ENCODE results near the gene CDR2. TPM values are rescaled to one million over a fixed set of nuclear protein-coding genes. Genes with fewer than 3 reads are reported as not detected.
A peak's percentile ranks its signal among the peaks of the same experiment; 100 is the strongest.
"Not testable (repeated sequence)": the region's sequence is repeated elsewhere in the genome, so short reads cannot be mapped to it uniquely, and the experiment has no call there.

The CDR2 gene
- polyA plus RNA-seq, 3 donors = 2.5 to 5.9 (median 4.8) TPM

DNA sequence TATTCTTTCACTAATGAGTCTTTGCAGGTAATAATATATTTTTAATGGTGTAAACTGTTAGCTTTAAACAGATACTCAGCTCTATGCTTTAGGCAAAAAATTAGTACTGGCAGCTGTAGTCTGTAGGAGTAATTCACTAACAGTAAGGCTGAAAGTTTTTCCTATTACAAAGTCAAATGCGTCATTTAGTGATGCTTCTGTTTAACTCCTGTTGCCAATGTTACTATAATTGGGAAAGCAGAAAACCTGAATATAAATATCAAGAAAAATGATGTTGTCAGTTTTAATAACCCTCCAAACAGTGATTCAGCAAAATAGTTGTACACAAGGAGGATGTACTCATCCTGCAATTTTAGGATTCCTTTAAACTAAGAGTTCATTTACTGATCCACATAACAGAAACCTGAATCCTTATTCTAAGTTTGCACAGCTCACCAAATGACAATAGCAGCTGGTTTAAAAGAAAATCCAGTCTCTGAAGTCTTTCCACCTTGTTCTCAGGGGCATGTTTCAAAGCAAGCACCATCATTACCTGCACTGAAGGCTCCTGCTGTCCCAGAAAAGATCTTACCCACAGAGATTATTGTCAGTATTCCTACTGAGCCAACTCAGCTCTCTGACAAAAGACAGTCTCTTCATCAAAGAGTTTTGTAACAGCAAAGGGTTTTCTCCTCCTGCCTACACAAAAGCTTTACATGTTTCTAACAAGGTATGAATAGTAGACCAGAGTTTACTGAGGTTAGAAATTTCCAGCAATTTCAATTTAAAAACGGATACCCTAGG, 4.2 kb downstream of the CDR2 start:
- Mint-ChIP-seq H3K4me1 (peaks cover 51% of the 10 kb centered on the region), H3K4me3 (no peak overlapping the region), H3K36me3 (peaks cover 5 to 6% of the 10 kb centered on the region in 2 donors), H3K27me3 (ENCODE audit: low read depth in 3 of 3) (peaks cover 2 to 4% (median 3%) of the 10 kb centered on the region in 3 donors), H3K9me3 (peaks cover 0 to 4% (median 0%) of the 10 kb centered on the region in 7 donors), H3K27ac (no peak overlapping the region)
- Histone ChIP-seq H4K20me1 (ENCODE audit: insufficient read depth, low read length) (no peaks in the 10 kb centered on the region), H3K36me3 (replicated peaks in 1 of 2; ENCODE audit: control insufficient read depth in 1 of 2, insufficient read depth in 2 of 2, low read length in 2 of 2) (no peaks in the 10 kb centered on the region), H3K9me3 (replicated peaks in 1 of 2; ENCODE audit: control insufficient read depth in 1 of 2, insufficient read depth in 1 of 2, low read length in 2 of 2) (no peaks in the 10 kb centered on the region), H3K27ac (ENCODE audit: low read depth in 1 of 2, low read length in 2 of 2) (peak overlapping the region in 1 of 2 donors; percentile 39), H3K4me3 (replicated peaks in 1 of 3; ENCODE audit: low read depth in 2 of 3, low read length in 3 of 3) (no peak overlapping the region), H3K27me3 (ENCODE audit: control insufficient read depth in 2 of 2, insufficient read depth in 2 of 2, low read length in 2 of 2) (no peaks in the 10 kb centered on the region), H3K4me2 (replicated peaks; ENCODE audit: extremely low read depth, low read length, poor library complexity, severe bottlenecking) (no peak overlapping the region), H3K4me1 (ENCODE audit: control insufficient read depth in 1 of 2, insufficient read depth in 2 of 2, low read length in 2 of 2) (peaks cover 34 to 56% of the 10 kb centered on the region in 2 donors), H2AFZ (ENCODE audit: insufficient read depth, low read depth, low read length, poor library complexity, severe bottlenecking) (no peak overlapping the region), H3K9ac (ENCODE audit: insufficient read depth, low read length, poor library complexity, severe bottlenecking) (no peak overlapping the region), H3K79me2 (ENCODE audit: insufficient read depth, low read length) (peaks cover 84% of the 10 kb centered on the region)
- TF ChIP-seq, protein P1, sequence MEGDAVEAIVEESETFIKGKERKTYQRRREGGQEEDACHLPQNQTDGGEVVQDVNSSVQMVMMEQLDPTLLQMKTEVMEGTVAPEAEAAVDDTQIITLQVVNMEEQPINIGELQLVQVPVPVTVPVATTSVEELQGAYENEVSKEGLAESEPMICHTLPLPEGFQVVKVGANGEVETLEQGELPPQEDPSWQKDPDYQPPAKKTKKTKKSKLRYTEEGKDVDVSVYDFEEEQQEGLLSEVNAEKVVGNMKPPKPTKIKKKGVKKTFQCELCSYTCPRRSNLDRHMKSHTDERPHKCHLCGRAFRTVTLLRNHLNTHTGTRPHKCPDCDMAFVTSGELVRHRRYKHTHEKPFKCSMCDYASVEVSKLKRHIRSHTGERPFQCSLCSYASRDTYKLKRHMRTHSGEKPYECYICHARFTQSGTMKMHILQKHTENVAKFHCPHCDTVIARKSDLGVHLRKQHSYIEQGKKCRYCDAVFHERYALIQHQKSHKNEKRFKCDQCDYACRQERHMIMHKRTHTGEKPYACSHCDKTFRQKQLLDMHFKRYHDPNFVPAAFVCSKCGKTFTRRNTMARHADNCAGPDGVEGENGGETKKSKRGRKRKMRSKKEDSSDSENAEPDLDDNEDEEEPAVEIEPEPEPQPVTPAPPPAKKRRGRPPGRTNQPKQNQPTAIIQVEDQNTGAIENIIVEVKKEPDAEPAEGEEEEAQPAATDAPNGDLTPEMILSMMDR (IDR thresholded peaks at IDR 0.05) = no peak
- no peak for DNase-seq
- intact Hi-C loops (cut with micrococcal nuclease) = loop anchor here (10.0 kb wide), 2 partner anchors 45 to 175 kb away; no protein-coding TSS in a partner anchor
- WGBS (ENCODE audit: insufficient coverage) = no CpG with 5 or more reads among the region's 2 CpGs

- peaks cover 12 to 14% of the 10 kb centered on the region in 2 donors for H3K36me3 Mint-ChIP-seq
- DNase-seq = peak; percentile 15 to 40 (median 19)
- H3K4me3 ChIP-seq (replicated peaks in 1 of 3; ENCODE audit: low read depth in 2 of 3, low read length in 3 of 3) = no peak overlapping the region
- peaks cover 30 to 50% of the 10 kb centered on the region in 2 donors for H3K4me1 ChIP-seq (ENCODE audit: control insufficient read depth in 1 of 2, insufficient read depth in 2 of 2, low read length in 2 of 2)
- H3K27me3 Mint-ChIP-seq (ENCODE audit: low read depth in 3 of 3) = peaks cover 0 to 4% (median 3%) of the 10 kb centered on the region in 3 donors
- no peaks in the 10 kb centered on the region for H4K20me1 ChIP-seq (ENCODE audit: insufficient read depth, low read length)
- H2AFZ ChIP-seq (ENCODE audit: insufficient read depth, low read depth, low read length, poor library complexity, severe bottlenecking) = no peak overlapping the region
- no peak overlapping the region for H3K4me3 Mint-ChIP-seq
- H3K4me2 ChIP-seq (replicated peaks; ENCODE audit: extremely low read depth, low read length, poor library complexity, severe bottlenecking) = no peak overlapping the region
- TF ChIP-seq, protein P1 (IDR thresholded peaks at IDR 0.05) = no peak
- WGBS (ENCODE audit: insufficient coverage) = no CpG with 5 or more reads among the region's 3 CpGs
- no peaks in the 10 kb centered on the region for H3K27me3 ChIP-seq (ENCODE audit: control insufficient read depth in 2 of 2, insufficient read depth in 2 of 2, low read length in 2 of 2)
- peak overlapping the region in 1 of 2 donors; percentile 39 for H3K27ac ChIP-seq (ENCODE audit: low read depth in 1 of 2, low read length in 2 of 2)
- H3K27ac Mint-ChIP-seq = peak overlapping the region in 5 of 7 donors; percentile 33 to 89 (median 79)
- no peak overlapping the region for H3K9ac ChIP-seq (ENCODE audit: insufficient read depth, low read length, poor library complexity, severe bottlenecking)
- no peaks in the 10 kb centered on the region for H3K9me3 ChIP-seq (replicated peaks in 1 of 2; ENCODE audit: control insufficient read depth in 1 of 2, insufficient read depth in 1 of 2, low read length in 2 of 2)
- H3K36me3 ChIP-seq (replicated peaks in 1 of 2; ENCODE audit: control insufficient read depth in 1 of 2, insufficient read depth in 2 of 2, low read length in 2 of 2) = peaks cover 5 to 8% of the 10 kb centered on the region in 2 donors
- H3K4me1 Mint-ChIP-seq = peaks cover 47% of the 10 kb centered on the region
- H3K9me3 Mint-ChIP-seq = peaks cover 0 to 4% (median 0%) of the 10 kb centered on the region in 7 donors
- intact Hi-C loops (cut with micrococcal nuclease) = no loop called here
- H3K79me2 ChIP-seq (ENCODE audit: insufficient read depth, low read length) = peaks cover 87% of the 10 kb centered on the region
Measured at GRCh38 chr16:22369221-22369811, 5.1 kb downstream of the CDR2 start.

DNA sequence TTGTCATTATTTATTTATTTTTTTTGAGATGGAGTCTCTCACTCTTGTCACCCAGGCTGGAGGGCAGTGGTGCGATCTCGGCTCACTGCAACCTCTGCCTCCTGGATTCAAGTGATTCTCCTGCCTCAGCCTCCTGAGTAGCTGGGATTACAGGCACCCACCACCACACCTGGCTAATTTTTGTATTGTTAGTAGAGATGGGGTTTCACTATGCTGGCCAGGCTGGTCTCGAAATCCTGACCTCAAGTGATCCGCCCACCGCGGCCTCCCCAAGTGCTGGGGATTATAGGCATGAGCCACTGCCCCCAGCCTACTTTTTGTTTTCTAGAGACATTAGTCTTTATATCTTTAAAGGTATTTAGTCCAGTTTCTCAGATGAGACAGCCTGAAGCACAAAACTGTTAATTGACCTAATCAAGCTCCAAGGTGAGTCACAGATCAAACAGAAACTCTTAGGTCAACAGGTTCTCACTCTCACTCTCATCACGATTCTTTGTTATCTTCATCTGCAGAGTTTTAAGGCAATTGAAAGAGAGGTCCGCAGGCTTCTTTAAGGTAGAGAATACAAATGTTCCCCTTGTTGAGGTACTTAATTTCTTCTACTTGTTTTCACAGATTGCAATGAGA, 6.1 kb downstream of the CDR2 start:
- peaks cover 21 to 23% of the 10 kb centered on the region in 2 donors for H3K36me3 Mint-ChIP-seq

More for the DNA sequence above, 6.1 kb downstream of the CDR2 start:
- H3K4me3 ChIP-seq (replicated peaks in 1 of 3; ENCODE audit: low read depth in 2 of 3, low read length in 3 of 3); H3K9ac ChIP-seq (ENCODE audit: insufficient read depth, low read length, poor library complexity, severe bottlenecking); H3K4me3 Mint-ChIP-seq; intact Hi-C loops (cut with micrococcal nuclease); H3K4me2 ChIP-seq (replicated peaks; ENCODE audit: extremely low read depth, low read length, poor library complexity, severe bottlenecking); DNase-seq; H3K27me3 ChIP-seq (ENCODE audit: control insufficient read depth in 2 of 2, insufficient read depth in 2 of 2, low read length in 2 of 2); H4K20me1 ChIP-seq (ENCODE audit: insufficient read depth, low read length); H3K9me3 ChIP-seq (replicated peaks in 1 of 2; ENCODE audit: control insufficient read depth in 1 of 2, insufficient read depth in 1 of 2, low read length in 2 of 2); H3K9me3 Mint-ChIP-seq; H3K27me3 Mint-ChIP-seq (ENCODE audit: low read depth in 3 of 3); H3K27ac Mint-ChIP-seq: not testable (repeated sequence)
- peaks cover 42% of the 10 kb centered on the region for H3K4me1 Mint-ChIP-seq
- peak overlapping the region; percentile 26 for H2AFZ ChIP-seq (ENCODE audit: insufficient read depth, low read depth, low read length, poor library complexity, severe bottlenecking)
- peaks cover 13 to 18% of the 10 kb centered on the region in 2 donors for H3K36me3 ChIP-seq (replicated peaks in 1 of 2; ENCODE audit: control insufficient read depth in 1 of 2, insufficient read depth in 2 of 2, low read length in 2 of 2)
- H3K4me1 ChIP-seq (ENCODE audit: control insufficient read depth in 1 of 2, insufficient read depth in 2 of 2, low read length in 2 of 2) = peaks cover 25 to 41% of the 10 kb centered on the region in 2 donors
- peak overlapping the region in 1 of 2 donors; percentile 39 for H3K27ac ChIP-seq (ENCODE audit: low read depth in 1 of 2, low read length in 2 of 2)
- no CpG with 5 or more reads among the region's 8 CpGs for WGBS (ENCODE audit: insufficient coverage)
- H3K79me2 ChIP-seq (ENCODE audit: insufficient read depth, low read length) = peaks cover 79% of the 10 kb centered on the region
